ENCODE results near the gene FOXF1. TPM values are rescaled to one million over a fixed set of nuclear protein-coding genes. Genes with fewer than 3 reads are reported as not detected.

FOXF1 gene
- total and polyA plus RNA-seq, 9 donors, result 0.22 to 1.5 (median 0.45) TPM

- Histone ChIP-seq H3K4me3 (no peak overlapping the region), H3K36me3 (no peaks in the 10 kb centered on the region), H3K27me3 (no peaks in the 10 kb centered on the region), H3K9me3 (no peaks in the 10 kb centered on the region), H3K4me1 (ENCODE audit: insufficient read depth) (peaks cover 2% of the 10 kb centered on the region), H3K27ac (no peak overlapping the region)
- 16 to 17% (median 16%) methylated on average over 21 to 31 of the region's 31 CpGs for WGBS, 3 donors
- TF ChIP-seq POLR2A (IDR thresholded peaks at IDR 0.05) (no peak), CTCF (IDR thresholded peaks at IDR 0.05) (peak; percentile 55 to 70 (median 61))
- peak; percentile 24 to 71 (median 60) for DNase-seq
- intact Hi-C loops (cut with DNase I), result loop anchor here (2.0 to 10.0 kb wide), 3 partner anchors 447 to 699 kb away; no protein-coding TSS in a partner anchor
Observed at GRCh38 chr16:86519649-86520316, 9.5 kb downstream of the FOXF1 start.

GRCh38 chr16:86520317-86521210 lies 10.2 kb downstream of the FOXF1 start:
- peaks cover 2% of the 10 kb centered on the region for H3K4me1 ChIP-seq (ENCODE audit: insufficient read depth)
- H3K27me3 ChIP-seq, result no peaks in the 10 kb centered on the region
- no peaks in the 10 kb centered on the region for H3K36me3 ChIP-seq
- H3K4me3 ChIP-seq, result no peak overlapping the region
- DNase-seq, result no peak
- H3K9me3 ChIP-seq, result no peaks in the 10 kb centered on the region
- TF ChIP-seq CTCF (IDR thresholded peaks at IDR 0.05), result peak in 1 of 3 donors; percentile 5
- TF ChIP-seq POLR2A (IDR thresholded peaks at IDR 0.05), result no peak
- TF ChIP-seq EP300 (IDR thresholded peaks at IDR 0.05), result no peak
- intact Hi-C loops (cut with DNase I), result loop anchor here in 2 of 4 donors (10.0 kb wide), 1 partner anchor 696 kb away; no protein-coding TSS in a partner anchor
- no peak overlapping the region for H3K27ac ChIP-seq
- WGBS, 3 donors, result 30 to 34% (median 32%) methylated on average over 30 of the region's 30 CpGs

DNA sequence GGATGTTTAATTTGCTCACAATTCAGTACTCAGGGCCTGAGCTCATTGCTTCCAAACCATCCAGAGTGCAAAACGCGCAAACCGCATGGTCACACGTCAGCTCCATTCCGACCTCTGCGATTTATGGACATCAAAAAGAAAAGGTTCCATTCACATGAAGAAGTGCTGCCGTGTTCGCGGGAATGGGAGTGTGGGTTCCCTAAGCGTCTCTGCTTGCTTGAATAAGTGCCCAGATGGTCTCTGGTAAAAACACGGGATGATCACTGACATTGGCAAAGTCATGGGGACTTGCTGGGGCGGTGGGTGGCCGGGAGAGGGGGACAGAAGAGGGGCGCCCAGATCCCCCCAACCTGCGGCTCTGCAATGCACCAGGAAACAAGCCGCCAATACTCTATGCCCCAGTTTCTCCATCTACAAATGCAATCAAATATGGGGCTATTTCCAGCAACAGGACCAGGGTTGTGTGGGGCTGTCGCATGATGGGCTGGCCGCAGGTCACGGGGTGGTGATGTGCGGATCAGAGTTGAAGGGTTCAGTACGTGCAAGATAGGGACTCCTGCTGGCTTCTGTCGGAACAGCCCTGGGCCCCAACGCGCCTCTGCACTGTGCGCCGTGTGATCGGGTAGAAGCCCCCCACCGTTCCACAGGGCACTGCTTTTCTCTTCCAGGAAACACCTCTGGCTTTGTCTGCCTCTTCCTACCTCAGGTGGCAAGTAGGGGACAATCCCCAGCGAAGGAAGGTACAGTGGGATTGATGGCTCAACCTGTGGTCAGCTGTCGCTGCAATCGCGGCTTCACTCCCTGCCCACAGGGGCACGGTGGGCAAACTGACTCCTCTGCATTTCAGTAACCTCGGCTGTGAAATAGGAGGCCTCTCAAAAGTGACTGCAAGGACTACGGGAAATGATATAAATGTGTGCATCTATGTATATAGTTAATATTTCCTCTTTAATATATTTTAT lies 11.2 kb downstream of the FOXF1 start:
- Histone ChIP-seq H3K36me3 (no peaks in the 10 kb centered on the region), H3K9me3 (no peaks in the 10 kb centered on the region), H3K27ac (no peak overlapping the region), H3K4me3 (no peak overlapping the region), H3K4me1 (ENCODE audit: insufficient read depth) (no peaks in the 10 kb centered on the region), H3K27me3 (no peaks in the 10 kb centered on the region)
- TF ChIP-seq CTCF (IDR thresholded peaks at IDR 0.05) (no peak), EP300 (IDR thresholded peaks at IDR 0.05) (no peak), POLR2A (IDR thresholded peaks at IDR 0.05) (no peak)
- intact Hi-C loops (cut with DNase I), result loop anchor here in 2 of 4 donors (10.0 kb wide), 1 partner anchor 697 kb away; no protein-coding TSS in a partner anchor
- 57 to 71% (median 65%) methylated on average over 35 of the region's 35 CpGs for WGBS, 3 donors
- DNase-seq, result no peak

- H3K4me1 ChIP-seq (ENCODE audit: insufficient read depth), result no peaks in the 10 kb centered on the region
- peak in 1 of 5 donors; percentile 23 for DNase-seq
- 79 to 81% (median 81%) methylated on average over 16 of the region's 16 CpGs for WGBS, 3 donors
- H3K36me3 ChIP-seq, result no peaks in the 10 kb centered on the region
- no peak overlapping the region for H3K27ac ChIP-seq
- no peak overlapping the region for H3K4me3 ChIP-seq
- intact Hi-C loops (cut with DNase I), result loop anchor here in 2 of 4 donors (10.0 kb wide), 1 partner anchor 698 kb away; no protein-coding TSS in a partner anchor
- H3K27me3 ChIP-seq, result no peaks in the 10 kb centered on the region
- TF ChIP-seq POLR2A (IDR thresholded peaks at IDR 0.05) (no peak), EP300 (IDR thresholded peaks at IDR 0.05) (no peak), CTCF (IDR thresholded peaks at IDR 0.05) (no peak)
- H3K9me3 ChIP-seq, result no peaks in the 10 kb centered on the region
Observed at GRCh38 chr16:86522634-86523033, 12.3 kb downstream of the FOXF1 start.
